HCT116 (cell line): ENCODE measurements around the gene CAPS. TPM values are rescaled to one million over a fixed set of nuclear protein-coding genes. Genes with fewer than 3 reads are reported as not detected.
"Not testable (repeated sequence)": the region's sequence is repeated elsewhere in the genome, so short reads cannot be mapped to it uniquely, and the experiment has no call there.

Experiments
- ATAC-seq: fragments of 200-7000 bp; cut with Tn5 transposase; 2 replicates; pipeline ENCODE4 v1.9.1; 2020; ENCODE audit warnings: mild to moderate bottlenecking, moderate library complexity
- BruUV-seq: library from RNA; stranded (reverse); fragments of 400-500 nt; replicated peaks from 2 replicates; lab custom pipeline; 2021; lab: Mats Ljungman, UMichigan
- CTCF ChIA-PET: fragments of 300-600 bp; sonication (Branson Sonifier 250); formaldehyde crosslinking; loops from one replicate; lab custom pipeline; 2021; ENCODE audit warnings: antibody characterized with exemption; lab: Charles Lee
- POLR2A ChIA-PET: fragments of 300-600, 350-600 bp; sonication (Branson Sonifier 250); formaldehyde crosslinking; loops from one replicate; lab custom pipeline; 2021; ENCODE audit warnings: antibody characterized with exemption; lab: Charles Lee
- RAD21 ChIA-PET, 2 experiments: fragments of 300-600 bp; sonication (Branson Sonifier 250); formaldehyde crosslinking; loops; one replicate each; lab custom pipeline; 2023; ENCODE audit warnings: low total read pairs in 2 of 2; ENCODE audit not compliant: uncharacterized antibody in 2 of 2, unreplicated experiment in 2 of 2, low non-redundant PET in 1 of 2; lab: Charles Lee
- DNase-seq: peaks from one replicate; pipeline ENCODE4 v3.0.0-alpha.2; 2010; ENCODE audit warnings: low read depth, low spot score
- H2AFZ ChIP-seq: fragments of 200-600 bp; shearing (Covaris generic), sonication (generic); 2 replicates; pipeline ENCODE4 v1.6.1; 2017; ENCODE audit warnings: low read depth, mixed run types, mixed read lengths, antibody characterized with exemption, low read length; ENCODE audit not compliant: poor library complexity, severe bottlenecking
- H3K27ac ChIP-seq: 2 replicates; pipeline ENCODE4 v1.5.1; 2012; ENCODE audit warnings: low read depth, low read length
- H3K27me3 ChIP-seq: fragments of 200-600 bp; sonication (generic); 2 replicates; pipeline ENCODE4 v1.6.1; 2016; ENCODE audit warnings: mixed run types, low read length, mixed read lengths; ENCODE audit not compliant: insufficient read depth
- H3K36me3 ChIP-seq, 2 experiments: fragments of 200-500 bp in 1 of 2; fragments of 200-600 bp in 1 of 2; sonication (Bioruptor generic) in 1 of 2; sonication (generic) in 1 of 2; 2 replicates each; pipeline versions ENCODE4 v1.5.1 to v1.6.1; 2014 to 2016; ENCODE audit warnings: low read length in 2 of 2, inconsistent platforms in 1 of 2, mixed read lengths in 1 of 2, mixed run types in 1 of 2; ENCODE audit not compliant: insufficient read depth in 2 of 2, control insufficient read depth in 1 of 2
- H3K4me1 ChIP-seq, 2 experiments: fragments of 200-600 bp in 1 of 2; sonication (generic) in 1 of 2; 2 replicates each; pipeline versions ENCODE4 v1.5.1 to v1.6.1; 2012 to 2017; ENCODE audit warnings: low read length in 2 of 2, inconsistent platforms in 1 of 2, mild to moderate bottlenecking in 1 of 2, mixed read lengths in 1 of 2, mixed run types in 1 of 2, moderate library complexity in 1 of 2; ENCODE audit not compliant: insufficient read depth in 2 of 2, control insufficient read depth in 1 of 2
- H3K4me2 ChIP-seq: fragments of 200-600 bp; sonication (generic); 2 replicates; pipeline ENCODE4 v1.6.1; 2017; ENCODE audit warnings: mixed run types, low read length, mixed read lengths
- H3K4me3 ChIP-seq, 2 experiments: fragments of 200-600 bp in 1 of 2; sonication (generic) in 1 of 2; replicated peaks in 1 of 2; 2 replicates each; pipeline ENCODE4 v1.5.1; 2011 to 2016; ENCODE audit warnings: low read length in 2 of 2, control low read depth in 1 of 2, low read depth in 1 of 2, mild to moderate bottlenecking in 1 of 2, mixed read lengths in 1 of 2, mixed run types in 1 of 2
- H3K79me2 ChIP-seq: fragments of 200-600 bp; sonication (generic); 2 replicates; pipeline ENCODE4 v1.6.1; 2017; ENCODE audit warnings: mild to moderate bottlenecking, mixed run types, low read length, moderate library complexity, mixed read lengths; ENCODE audit not compliant: insufficient read depth
- H3K9ac ChIP-seq: fragments of 200-600 bp; sonication (generic); 2 replicates; pipeline ENCODE4 v1.6.1; 2016; ENCODE audit warnings: low read length, mixed read lengths
- H3K9me2 ChIP-seq: fragments of 200-600 bp; sonication (generic), shearing (Covaris generic); 2 replicates; pipeline ENCODE4 v1.6.1; 2017; ENCODE audit warnings: mixed run types, mild to moderate bottlenecking, moderate library complexity; ENCODE audit not compliant: insufficient read depth
- H3K9me3 ChIP-seq, 2 experiments: fragments of 200-500 bp in 1 of 2; fragments of 200-600 bp in 1 of 2; sonication (Bioruptor generic) in 1 of 2; sonication (generic) in 1 of 2; 2 replicates each; pipeline ENCODE4 v1.6.1; 2014 to 2017; ENCODE audit warnings: low read length in 2 of 2, mixed read lengths in 2 of 2, inconsistent platforms in 1 of 2, low read depth in 1 of 2, mild to moderate bottlenecking in 1 of 2, mixed run types in 1 of 2, moderate library complexity in 1 of 2; ENCODE audit not compliant: control insufficient read depth in 1 of 2, insufficient read depth in 1 of 2
- H4K20me1 ChIP-seq: fragments of 200-600 bp; sonication (generic), shearing (Covaris generic); 2 replicates; pipeline ENCODE4 v1.6.1; 2017; ENCODE audit warnings: mixed run types, mild to moderate bottlenecking, moderate library complexity; ENCODE audit not compliant: insufficient read depth
- CBX3 ChIP-seq: IDR thresholded peaks from 2 replicates; pipeline ENCODE4 v1.6.1; 2012; ENCODE audit warnings: low read depth
- POLR2A ChIP-seq: IDR thresholded peaks from 2 replicates; pipeline ENCODE4 v1.7.0; 2011; ENCODE audit warnings: borderline replicate concordance; ENCODE audit not compliant: insufficient read depth, insufficient read length; ENCODE audit errors: extremely low read depth
- RAD21 ChIP-seq: IDR thresholded peaks from 2 replicates; pipeline ENCODE4 v1.6.1; 2012; ENCODE audit warnings: low read depth, mild to moderate bottlenecking
- SIN3A ChIP-seq: IDR thresholded peaks from 2 replicates; pipeline ENCODE4 v1.6.1; 2012; ENCODE audit warnings: low read depth
- SRF ChIP-seq: IDR thresholded peaks from 2 replicates; pipeline ENCODE4 v1.6.1; 2012; ENCODE audit warnings: low read depth
- ZFX ChIP-seq: fragments of 450-650 bp; IDR thresholded peaks from 2 replicates; pipeline ENCODE4 v1.6.1; 2017
- intact Hi-C: fragments of 100-400 bp; cut with micrococcal nuclease; formaldehyde crosslinking; loops from 2 replicates; pipeline ENCODE4 v1.10.0; 2022
- total RNA-seq: library from RNA; stranded (reverse); gene quantifications from one replicate; pipeline ENCODE4 v1.2.1, GENCODE V29; 2021; ENCODE audit not compliant: unreplicated experiment
- TF ChIP-seq, protein P1 (sequence below), 3 experiments: fragments of 200-600 bp in 1 of 3; sonication (generic) in 1 of 3; IDR thresholded peaks in 2 of 3; conservative IDR thresholded peaks in 1 of 3; 2 replicates each; pipeline ENCODE4 v1.5.1; 2012 to 2017; ENCODE audit warnings: low read depth in 2 of 3, low read length in 2 of 3, antibody characterized with exemption in 1 of 3, borderline replicate concordance in 1 of 3, control low read depth in 1 of 3, mild to moderate bottlenecking in 1 of 3, mixed read lengths in 1 of 3, mixed run types in 1 of 3, moderate library complexity in 1 of 3; ENCODE audit not compliant: insufficient read depth in 1 of 3

CAPS gene
- total RNA-seq, 1 experiment from 2014 or later = 2.5 TPM

DNA sequence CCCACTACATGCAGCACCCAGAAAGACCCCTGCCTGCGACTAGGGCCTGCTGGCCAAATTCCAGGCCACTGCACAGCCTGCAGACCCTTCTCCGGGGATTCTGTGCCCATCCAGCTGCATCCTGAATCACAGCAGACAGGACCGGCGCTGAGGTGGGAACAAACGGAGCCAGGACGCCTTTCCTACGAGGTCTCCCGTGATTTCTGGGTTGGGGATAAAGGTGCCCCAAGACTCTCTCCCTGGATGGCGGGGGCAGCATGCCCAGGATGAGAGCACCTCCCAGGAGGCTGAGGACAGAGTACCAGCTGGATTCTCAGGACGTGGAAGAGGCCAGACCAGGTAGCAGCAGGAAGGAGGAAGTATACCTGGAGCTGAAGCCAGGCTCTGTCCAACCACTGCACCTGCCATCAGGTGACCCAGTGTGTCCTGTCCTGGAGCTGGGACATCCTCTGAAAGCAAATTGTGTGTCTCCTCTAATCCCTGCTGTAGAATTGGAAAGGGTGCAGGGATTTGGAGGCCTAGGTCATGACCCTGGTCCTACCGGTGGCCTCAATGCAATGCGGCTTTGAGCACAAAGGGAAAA, 40.3 kb upstream of the CAPS start:
- no peak overlapping the region for H2AFZ ChIP-seq
- no peak for ATAC-seq
- CTCF ChIA-PET = no interaction called here
- H3K36me3 ChIP-seq = no peaks in the 10 kb centered on the region
- no peak overlapping the region for H3K9ac ChIP-seq
- TF ChIP-seq ZFX = no peak
- no peak for TF ChIP-seq RAD21
- no peak for TF ChIP-seq SRF
- no peak for TF ChIP-seq CBX3
- TF ChIP-seq POLR2A = no peak
- TF ChIP-seq SIN3A = no peak
- TF ChIP-seq, protein P1, sequence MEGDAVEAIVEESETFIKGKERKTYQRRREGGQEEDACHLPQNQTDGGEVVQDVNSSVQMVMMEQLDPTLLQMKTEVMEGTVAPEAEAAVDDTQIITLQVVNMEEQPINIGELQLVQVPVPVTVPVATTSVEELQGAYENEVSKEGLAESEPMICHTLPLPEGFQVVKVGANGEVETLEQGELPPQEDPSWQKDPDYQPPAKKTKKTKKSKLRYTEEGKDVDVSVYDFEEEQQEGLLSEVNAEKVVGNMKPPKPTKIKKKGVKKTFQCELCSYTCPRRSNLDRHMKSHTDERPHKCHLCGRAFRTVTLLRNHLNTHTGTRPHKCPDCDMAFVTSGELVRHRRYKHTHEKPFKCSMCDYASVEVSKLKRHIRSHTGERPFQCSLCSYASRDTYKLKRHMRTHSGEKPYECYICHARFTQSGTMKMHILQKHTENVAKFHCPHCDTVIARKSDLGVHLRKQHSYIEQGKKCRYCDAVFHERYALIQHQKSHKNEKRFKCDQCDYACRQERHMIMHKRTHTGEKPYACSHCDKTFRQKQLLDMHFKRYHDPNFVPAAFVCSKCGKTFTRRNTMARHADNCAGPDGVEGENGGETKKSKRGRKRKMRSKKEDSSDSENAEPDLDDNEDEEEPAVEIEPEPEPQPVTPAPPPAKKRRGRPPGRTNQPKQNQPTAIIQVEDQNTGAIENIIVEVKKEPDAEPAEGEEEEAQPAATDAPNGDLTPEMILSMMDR (IDR thresholded peaks at IDR 0.05 in 2 of 3, conservative IDR thresholded peaks at IDR 0.05 in 1 of 3; ENCODE audit: borderline replicate concordance in 1 of 3, insufficient read depth in 1 of 3, low read depth in 2 of 3, low read length in 2 of 3) = no peak
- intact Hi-C loops = no loop called here
- H3K9me2 ChIP-seq = no peaks in the 10 kb centered on the region
- no peak for DNase-seq
- POLR2A ChIA-PET = no interaction called here
- H3K4me3 ChIP-seq = no peak overlapping the region
- no peaks in the 10 kb centered on the region for H3K79me2 ChIP-seq
- H3K27me3 ChIP-seq = no peaks in the 10 kb centered on the region
- peaks cover 12 to 22% of the 10 kb centered on the region in 2 experiments for H3K4me1 ChIP-seq
- no peaks in the 10 kb centered on the region for H3K9me3 ChIP-seq
- H3K4me2 ChIP-seq = no peak overlapping the region
- H3K27ac ChIP-seq = no peak overlapping the region
- no TSS peak for BruUV-seq
- H4K20me1 ChIP-seq = no peaks in the 10 kb centered on the region
- RAD21 ChIA-PET = no interaction called here

DNA sequence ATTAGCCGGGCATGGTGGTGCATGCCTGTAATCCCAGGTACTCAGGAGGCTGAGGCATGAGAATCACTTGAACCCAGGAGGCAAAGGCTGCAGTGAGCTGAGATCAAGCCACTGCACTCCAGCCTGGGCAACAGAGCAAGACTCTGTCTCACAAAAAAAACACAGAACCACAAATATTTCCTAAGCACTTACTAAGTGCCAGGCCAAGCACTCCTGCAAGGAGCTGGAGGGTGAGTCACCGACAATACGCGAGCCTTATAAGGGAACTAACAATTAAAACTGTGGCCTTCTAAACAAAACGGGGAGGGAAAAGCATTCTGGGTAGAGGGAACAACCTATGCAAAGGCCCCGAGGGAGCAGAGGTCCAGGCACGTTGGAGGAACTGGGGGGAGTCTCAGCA, 39.6 kb upstream of the CAPS start:
- intact Hi-C loops, CTCF ChIA-PET: not testable (repeated sequence)

More for the DNA sequence above, 39.6 kb upstream of the CAPS start:
- H3K4me2 ChIP-seq = peak overlapping the region; percentile 51
- POLR2A ChIA-PET, H3K27me3 ChIP-seq, H3K9me2 ChIP-seq, RAD21 ChIA-PET, H2AFZ ChIP-seq, H3K4me3 ChIP-seq, H3K27ac ChIP-seq, H3K9ac ChIP-seq, H4K20me1 ChIP-seq, H3K9me3 ChIP-seq, BruUV-seq, H3K79me2 ChIP-seq, DNase-seq, H3K36me3 ChIP-seq: not testable (repeated sequence)
- ATAC-seq = peak; percentile 72
- peaks cover 12 to 22% of the 10 kb centered on the region in 2 experiments for H3K4me1 ChIP-seq
- TF ChIP-seq SRF = peak; percentile 91
